Body of pancreas (tissue), 4 donors: ENCODE data around the gene LRRC4.

ENCODE experiments used
- CTCF ChIP-seq, 7 experiments: fragments of 450-650 bp in 4 of 7; fragments of 200-600 bp in 3 of 7; sonication (generic) in 3 of 7; IDR thresholded peaks; one replicate each; pipeline ENCODE4 v1.5.1; 2016 to 2019; ENCODE audit warnings: antibody characterized with exemption in 7 of 7
- POLR2A ChIP-seq, 3 donors: fragments of 450-650 bp; IDR thresholded peaks; one replicate each; pipeline ENCODE4 v1.6.1; 2016; ENCODE audit warnings: antibody characterized with exemption in 3 of 3, mild to moderate bottlenecking in 2 of 3

GRCh38 chr7:128036226-128036940 lies 5.1 kb upstream of the LRRC4 start:
- TF ChIP-seq CTCF (IDR thresholded peaks at IDR 0.05), result no peak
- TF ChIP-seq POLR2A (IDR thresholded peaks at IDR 0.05), result no peak
